Measurements from ENCODE around the gene SMC5.
"Not testable (repeated sequence)": the region's sequence is repeated elsewhere in the genome, so short reads cannot be mapped to it uniquely, and the experiment has no call there.

Gene SMC5

DNA sequence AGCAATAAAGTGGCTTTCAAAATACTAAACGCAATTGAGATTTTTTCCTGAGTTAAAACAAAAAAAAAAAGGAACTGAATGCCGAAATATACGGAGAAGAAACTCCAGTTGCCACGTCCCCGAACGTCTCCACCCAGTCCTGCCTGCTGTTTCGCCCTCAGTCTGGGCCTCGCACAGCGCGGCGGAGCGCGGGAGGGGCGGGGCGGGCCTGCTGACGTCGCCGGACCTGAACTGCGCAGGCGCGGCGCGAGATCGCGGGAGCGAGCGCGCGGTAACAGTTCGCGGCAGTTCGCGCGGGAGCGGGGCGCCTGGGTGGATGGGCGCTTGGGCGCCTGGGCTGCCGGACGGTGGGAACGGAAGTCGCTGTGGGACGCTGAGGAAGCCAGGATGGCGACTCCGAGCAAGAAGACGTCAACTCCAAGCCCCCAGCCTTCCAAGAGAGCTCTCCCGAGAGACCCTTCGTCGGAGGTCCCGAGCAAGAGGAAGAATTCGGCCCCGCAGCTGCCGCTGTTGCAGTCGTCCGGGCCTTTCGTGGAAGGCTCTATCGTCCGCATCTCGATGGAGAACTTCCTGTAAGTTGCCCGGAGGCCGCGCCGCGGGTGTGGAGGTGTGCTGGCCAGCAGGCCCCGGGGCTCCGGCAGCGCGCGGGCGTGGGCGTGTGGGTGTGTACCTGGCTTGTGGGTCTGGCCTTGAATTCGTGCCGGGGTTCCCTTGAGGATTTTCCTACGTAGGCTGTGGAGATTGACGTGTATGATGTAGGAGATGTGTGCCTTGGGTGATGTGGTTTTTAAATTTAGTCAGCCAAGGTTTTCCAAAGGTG is at the start of gene SMC5:
TSS of gene SMC5 (plus strand) at position 287 of the 820 bp plus-strand sequence. CDS start at position 388, 101 bp downstream.
- peak; percentile 79 for DNase-seq

DNA sequence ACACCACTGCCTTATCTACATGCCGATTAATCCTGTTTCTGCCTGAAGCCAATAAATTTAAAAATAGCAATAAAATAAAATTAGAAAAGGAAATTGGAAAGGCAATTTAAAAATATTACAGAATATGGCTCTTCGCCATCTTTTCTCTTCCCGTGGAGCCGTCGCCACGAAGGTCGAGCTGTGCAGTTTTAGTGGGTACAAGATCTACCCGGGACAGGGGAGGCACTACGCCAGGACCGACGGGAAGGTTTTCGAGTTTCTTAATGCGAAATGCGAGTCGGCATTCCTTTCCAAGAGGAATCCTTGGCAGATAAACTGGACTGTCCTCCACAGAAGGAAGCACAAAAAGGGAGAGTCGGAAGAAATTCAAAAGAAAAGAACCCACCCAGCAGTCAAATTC is 41.7 kb upstream of the SMC5 start:
- no peak for DNase-seq

DNA sequence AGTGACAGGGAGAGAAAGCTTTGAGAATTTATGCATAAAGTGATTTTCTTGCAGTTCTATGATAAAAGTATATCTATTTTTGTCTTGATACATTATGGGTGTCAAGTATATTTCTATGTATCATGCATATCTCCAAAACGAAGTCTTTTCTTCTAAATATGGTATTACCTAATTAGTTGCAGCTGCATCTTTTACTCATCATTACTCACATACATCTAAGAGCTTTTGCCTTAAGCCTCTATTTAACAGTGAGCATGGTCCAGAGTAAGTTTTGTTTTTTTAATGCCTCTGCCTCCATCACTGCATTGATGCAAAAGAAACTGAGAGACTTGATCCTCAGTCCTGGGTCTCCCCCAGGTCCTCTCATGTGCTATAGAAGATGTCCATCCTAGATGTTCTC is 40.0 kb upstream of the SMC5 start:
- no peak for DNase-seq

DNA sequence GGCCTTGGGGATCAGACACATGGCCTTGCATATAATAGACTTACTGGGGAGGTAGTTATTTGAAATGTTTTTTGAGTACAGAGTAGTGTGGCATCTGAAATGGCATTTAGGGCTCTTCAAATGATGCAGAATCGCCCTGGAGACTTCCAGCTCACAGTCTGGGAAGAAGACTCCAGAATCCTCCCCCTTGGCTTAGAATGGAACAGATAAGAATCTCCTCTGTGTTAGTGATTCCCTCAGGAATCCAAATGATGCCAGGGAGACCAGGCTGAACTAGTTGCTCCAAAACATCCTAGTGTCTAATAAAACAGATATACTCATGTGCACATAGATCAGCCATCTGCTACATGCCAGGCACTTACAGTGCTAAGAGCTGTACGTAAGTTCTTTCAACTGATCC is 38.6 kb upstream of the SMC5 start:
- DNase-seq, result no peak

DNA sequence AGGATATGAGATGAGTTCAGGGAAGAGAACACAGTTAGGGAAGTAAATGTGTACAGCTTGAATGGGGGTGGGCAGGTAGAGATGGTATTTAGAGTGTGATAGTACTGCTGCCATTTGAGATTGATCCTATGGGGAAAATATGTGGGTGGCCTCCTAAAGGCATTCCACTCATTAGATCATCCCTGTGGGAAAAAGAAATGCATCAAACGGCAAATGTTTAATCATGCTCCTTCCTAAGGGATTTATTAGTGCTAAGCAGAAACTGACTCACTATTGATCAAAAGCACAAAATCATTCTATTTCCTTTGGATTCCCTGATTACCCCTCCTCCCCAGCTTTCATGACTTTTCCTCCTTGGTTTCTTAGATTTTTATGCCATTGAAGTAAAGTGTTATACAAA is 36.4 kb upstream of the SMC5 start:
- no peak for DNase-seq

DNA sequence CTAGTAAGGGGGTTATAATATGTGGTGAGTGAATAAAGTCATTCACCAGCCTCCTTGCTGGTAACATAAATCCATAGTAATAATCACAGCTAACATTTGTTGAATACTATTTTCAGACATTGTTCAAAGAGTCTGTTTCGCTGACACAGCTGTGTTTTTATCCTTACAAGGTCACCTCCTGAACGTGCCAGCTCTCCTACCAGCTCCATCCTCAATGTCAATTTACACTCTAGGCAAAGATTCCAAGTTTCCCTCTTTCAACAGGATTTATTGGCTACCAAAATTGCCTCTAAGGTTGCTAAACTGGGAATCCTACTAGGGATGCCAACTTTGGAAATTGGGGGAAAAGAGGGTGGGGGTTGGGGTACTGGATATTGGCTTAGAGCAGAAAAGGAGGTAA is 30.7 kb upstream of the SMC5 start:
- DNase-seq, result no peak

DNA sequence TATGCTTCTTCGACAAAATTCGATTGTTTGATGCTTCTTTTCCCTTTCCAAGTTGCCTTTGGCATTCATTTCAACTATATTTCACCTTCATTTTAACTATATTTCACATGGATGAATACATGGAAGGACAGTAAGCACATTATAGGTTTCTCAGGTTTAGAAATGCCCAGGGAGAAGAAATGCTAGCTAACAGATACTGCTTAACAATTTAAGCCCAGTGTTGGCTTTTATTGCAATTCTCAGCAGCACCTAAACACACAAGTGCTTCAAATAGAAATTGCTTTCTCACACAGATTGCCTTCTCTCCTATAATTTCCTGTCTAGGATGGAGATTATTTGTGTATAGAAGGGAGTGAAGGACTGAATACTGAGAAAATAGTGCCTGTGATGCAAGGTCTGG is 30.2 kb upstream of the SMC5 start:
- DNase-seq, result no peak

DNA sequence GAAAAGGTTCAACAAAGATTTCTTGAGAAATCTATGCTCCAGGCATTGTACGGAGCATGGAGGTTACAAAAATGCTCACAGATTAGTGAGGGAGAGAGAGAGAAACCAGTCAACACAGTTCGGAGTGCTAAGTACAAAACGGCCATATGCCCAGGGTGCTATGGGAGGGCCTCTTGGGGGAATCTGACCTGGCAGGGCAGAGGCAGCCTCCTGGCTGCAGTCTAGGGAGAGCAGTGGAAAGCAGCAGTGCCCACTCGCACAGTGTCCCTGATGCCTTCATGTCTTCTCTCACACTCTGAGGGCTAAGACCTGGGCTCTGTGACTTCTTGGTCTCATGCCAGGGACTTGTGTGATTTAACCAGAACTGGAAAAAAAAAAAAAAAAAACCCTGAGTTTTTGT is 29.8 kb upstream of the SMC5 start:
- DNase-seq, result no peak

DNA sequence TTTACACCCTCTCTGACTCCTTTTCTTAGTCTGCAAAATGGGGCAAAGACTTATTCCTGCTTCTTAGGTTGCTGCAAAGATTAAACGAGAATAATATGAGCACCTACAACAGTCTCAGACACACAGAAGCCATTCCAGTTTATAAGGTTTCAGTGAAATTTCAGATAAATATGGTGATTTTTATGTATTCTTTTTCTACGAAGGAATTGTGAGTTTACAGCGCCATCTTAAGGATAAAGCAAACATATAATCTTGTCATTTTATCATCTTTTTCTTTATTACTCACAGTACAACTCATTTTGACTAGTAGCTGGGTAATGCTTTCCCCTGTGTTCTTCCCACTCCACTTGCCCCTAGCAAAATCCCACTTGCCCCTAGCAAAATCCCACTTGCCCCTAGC is 29.2 kb upstream of the SMC5 start:
- peak; percentile 1 for DNase-seq

DNA sequence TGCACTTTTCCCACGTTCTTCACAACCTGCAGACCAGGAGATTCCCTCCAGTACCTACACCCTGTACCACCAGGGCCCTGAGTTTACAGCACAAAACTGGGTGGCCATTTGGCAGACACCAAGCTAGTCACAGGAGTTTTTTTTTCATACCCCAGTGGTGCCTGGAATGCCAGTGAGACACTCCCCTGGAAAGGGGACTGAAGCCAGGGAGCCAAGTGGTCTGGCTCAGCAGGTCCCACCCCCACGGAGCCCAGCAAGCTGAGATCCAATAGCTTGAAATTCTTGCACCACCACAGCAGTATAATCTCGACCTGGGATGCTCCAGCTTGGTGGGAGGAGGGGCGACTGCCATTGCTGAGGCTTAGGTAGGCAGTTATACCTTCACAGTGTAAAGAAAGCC is 26.3 kb upstream of the SMC5 start:
- no peak for DNase-seq

DNA sequence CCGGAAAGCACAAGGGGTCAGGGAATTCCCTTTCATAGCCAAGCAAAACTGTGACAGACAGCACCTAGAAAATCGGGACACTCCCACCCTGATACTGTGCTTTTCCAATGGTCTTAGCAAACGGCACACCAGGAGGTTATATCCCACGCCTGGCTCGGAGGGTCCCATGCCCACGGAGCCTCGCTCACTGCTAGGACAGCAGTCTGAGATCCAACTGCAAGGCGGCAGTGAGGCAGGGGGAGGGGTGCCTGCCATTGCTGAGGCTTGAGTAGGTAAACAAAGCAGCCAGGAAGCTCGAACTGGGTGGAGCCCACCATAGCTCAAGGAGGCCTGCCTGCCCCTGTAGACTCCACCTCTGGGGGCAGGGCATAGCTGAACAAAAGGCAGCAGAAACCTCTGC is 24.6 kb upstream of the SMC5 start:
- DNase-seq, result not testable (repeated sequence)

DNA sequence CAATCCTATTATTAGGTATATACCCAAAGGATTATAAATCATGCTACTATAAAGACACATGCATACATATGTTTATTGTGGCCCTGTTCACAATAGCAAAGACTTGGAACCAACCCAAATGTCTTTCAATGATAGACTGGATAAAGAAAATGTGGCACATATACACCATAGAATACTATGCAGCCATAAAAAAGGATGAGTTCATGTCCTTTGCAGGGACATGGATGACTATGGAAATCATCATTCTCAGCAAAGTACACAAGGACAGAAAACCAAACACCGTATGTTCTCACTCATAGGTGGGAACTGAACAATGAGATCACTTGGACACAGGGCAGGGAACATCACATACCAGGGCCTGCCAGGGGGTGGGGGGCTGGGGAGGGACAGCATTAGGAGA is 12.8 kb upstream of the SMC5 start:
- not testable (repeated sequence) for DNase-seq

DNA sequence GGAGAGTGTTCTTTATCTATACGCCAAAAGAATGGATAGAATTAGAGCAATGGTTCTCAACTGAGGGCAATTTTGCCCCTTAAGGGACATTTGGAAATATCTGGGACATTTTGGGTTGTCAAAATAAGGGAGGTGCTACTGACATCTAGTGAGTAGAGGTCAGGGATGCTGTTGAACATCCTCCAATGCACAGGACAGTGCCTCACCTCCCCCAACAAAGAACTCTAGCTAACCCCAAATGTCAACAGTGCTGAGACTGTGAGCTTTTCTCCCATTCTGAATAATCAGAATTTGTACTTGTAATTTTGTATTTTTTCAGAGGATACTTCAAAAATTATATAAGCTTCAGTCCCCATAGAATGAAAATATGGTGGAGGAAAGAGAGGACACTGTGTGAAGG is 8.6 kb upstream of the SMC5 start:
- DNase-seq, result no peak

DNA sequence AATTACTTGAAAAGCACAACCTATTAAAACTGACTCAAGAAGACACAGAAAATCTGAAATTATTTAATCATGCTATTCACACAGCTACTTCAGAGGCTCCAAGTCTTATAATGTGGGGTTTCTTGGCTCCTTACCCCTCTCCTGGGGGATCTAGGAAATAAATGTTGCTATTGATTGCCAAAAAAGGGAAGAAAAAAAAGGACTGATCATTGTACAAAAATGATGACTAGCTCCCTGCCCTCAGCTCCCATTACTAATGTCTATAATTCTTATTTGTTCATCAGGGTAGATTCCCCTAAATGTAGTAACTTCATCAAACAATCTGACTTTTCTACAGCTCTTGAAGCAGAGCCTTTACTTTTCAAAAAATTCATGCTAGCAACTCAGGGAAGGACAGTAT is 3.3 kb upstream of the SMC5 start:
- no peak for DNase-seq

DNA sequence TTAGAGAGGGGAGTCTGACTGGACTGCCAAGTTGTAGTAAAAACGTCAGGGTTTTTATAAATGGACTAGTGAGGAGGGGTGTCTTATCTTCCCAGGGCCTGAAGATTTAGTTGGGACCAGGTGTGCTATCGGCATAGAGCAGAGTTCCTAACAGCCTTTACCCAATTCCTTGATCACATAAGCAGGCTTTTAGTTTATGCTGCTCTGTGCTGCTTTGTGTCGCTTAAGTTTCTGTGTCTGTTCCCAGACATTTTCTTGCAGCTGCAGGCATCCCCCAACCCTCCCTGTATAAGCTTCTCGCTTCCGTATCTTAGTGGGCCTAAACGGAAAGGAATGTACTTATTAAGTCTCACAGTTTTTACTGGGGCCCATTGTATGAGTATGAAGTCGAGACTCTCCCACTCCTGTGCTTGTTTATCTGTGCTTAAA is 2.6 kb upstream of the SMC5 start:
- DNase-seq, result no peak

DNA sequence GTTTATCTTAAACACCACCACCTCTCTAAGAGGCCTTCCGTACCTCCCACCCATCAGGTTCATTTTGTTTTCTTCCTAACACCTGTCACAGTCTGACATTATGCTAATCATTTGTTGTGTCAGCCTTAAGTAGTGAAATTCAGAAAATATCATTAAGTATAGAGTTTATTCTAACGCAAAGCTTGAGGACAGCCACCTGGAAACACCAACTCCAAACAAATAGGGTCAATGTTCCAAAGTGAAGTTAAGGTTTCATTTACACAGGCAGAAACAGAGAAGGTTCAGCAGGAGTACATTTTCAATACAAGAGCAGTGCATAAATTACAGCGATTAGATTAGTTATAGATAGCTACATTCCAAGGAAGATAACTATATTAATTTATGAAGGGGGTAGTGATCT is 1.3 kb upstream of the SMC5 start:
- DNase-seq, result peak; percentile 14

DNA sequence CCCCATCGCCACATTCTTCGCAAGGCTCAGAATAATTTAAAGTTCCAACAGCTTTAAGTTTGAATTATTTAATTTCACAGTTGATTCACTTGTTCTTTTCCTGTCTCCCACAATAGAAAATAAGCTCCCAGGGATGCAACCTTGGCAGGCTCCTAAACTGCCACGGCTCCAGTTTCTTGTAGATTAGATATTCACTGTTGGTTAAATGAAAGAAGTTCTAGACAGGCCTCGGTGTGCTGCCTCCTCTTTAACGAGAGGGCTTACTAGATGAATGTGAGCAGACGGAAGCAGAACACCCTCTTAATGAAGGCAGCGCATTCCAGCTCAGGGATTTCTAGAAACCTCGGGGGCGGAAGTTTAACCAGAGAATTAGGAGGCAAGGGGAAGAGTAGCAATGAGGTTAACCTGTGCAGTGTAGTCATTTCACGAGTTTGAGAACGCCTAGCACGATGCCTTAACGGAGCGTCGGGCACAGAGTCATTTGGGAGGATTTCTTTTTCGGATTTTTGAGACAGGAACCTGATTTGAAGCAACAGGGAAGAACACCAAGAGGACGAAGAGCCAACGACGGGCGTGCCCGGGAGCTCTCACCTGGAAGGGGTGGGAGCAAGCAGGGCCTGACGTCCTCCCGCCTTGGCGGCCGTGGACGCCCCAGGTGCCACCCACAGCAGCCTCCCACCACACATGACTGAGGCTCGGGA is 637 bp upstream of the SMC5 start:
- peak; percentile 79 for DNase-seq

DNA sequence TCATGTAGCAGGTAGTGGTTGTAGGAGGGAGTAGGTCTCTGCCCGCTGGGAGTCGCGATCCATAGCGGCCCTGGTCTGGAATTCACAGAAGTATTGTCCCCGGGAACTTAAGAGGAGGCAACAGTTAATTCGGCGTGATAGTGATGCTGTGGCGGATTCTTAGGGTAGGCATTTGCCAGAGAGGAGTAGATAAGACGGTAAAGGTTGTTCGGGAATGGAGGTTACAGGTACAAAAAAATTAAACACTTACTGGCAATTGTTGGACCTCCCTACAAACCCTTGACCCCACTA is 679 bp downstream of the SMC5 start:
- DNase-seq, result no peak

DNA sequence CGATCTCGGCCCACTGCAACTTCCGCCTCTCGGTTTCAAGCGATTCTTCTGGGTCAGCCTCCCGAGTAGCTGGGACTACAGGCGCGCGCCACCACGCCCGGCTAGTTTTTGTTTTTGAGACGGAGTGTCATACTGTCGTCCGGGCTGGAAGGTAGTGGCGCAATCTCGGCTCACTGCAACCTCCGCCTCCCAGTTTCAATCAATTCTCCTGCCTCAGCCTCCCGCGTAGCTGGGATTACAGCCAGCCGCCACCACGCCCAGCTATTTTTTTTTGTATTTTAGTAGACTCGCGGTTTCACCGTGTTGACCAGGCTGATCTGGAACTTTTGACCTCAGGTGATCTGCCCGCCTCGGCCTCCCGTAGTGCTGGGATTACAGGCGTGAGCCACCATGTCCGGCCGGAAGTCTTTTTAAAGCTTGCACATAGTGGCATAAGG is 1.2 kb downstream of the SMC5 start:
- no peak for DNase-seq

DNA sequence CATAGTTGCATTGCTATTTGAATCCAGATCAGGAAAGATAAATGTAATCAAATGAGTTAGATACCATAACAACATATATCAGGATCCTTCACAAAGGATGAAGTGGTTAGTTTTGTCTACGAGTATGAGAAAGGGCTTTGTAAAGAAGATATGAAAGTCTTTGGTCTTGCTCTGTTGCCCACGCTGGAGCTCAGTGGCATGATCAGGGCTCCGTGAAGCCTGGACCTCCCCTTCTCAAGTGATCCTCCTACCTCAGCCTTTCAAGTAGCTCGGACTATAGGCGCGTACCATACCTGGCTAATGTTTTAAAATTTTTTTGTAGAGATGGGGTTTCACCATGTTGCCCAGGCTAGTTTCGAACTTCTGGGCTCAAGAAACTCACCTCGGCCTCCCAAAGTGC is 1.8 kb downstream of the SMC5 start:
- DNase-seq, result no peak

DNA sequence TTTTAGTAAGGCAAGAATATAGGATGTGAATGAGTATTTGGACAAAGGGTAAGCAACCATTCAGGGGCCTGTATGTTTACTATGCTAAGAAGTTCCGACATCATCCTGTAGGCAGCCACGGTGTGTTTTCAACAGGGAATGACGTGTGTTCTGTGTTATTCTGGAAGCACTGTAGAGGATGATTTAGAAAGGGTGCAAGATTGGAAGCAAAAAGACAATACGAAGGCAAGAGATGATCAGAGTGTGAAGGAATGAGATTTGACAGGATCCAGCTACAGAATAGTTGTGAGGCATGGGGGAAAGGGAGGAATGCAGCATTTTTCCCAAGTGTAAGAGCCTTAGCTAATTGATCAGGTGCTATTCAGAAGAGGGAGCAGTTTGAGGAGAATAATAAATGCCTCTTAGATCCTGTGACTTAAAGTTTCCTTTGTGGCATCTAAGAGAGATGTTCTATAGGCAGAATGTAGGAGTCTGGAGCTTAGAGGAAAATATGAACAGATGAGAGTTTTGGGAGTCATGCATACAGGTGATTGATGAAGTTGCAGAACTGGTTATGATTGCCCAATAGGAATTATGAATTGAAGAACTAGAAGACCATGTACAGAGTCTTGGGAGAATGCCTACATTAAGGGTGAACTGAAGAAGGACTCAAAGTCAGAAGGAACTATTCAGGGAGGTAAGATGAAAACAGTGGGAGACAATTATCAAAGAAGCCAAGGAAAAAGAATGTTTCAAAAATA is 2.5 kb downstream of the SMC5 start:
- DNase-seq, result no peak

DNA sequence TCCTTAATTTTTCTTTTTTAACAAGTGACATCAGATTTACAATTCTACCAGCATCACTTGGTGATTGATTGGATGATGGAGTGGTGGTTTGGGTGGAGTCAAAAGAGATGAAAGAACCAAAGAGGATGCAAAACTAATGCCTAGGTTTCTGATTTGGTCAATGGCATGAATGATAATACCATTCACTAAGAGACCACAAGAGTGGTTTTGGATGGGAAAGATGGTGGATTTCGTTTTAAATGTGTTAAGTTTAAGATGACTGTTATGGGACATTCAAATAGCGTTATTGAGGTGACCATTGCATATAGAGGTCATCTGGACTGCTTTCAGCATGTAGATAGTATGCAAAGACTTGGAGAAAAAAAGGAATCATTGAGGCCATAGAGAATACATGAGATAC is 3.6 kb downstream of the SMC5 start:
- DNase-seq, result no peak

DNA sequence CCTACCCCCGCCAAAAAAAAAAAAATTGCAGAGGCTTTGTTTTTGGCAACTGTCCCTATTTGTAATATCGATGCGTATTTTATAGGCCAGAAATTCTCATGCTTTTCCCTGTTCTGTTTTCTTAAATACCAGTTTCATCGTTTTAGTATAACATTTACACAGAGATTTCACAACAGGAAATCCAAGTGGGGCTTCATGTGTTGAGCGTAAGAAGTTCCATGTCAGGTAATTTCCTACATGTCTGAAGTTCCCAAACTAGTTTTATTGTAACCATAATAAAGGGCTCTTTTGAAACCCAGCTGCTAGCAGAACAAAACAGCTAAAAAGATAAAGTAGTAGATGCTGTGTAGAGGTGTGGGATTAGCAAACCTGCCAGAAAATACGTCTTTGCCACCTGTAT is 4.2 kb downstream of the SMC5 start:
- DNase-seq, result no peak

DNA sequence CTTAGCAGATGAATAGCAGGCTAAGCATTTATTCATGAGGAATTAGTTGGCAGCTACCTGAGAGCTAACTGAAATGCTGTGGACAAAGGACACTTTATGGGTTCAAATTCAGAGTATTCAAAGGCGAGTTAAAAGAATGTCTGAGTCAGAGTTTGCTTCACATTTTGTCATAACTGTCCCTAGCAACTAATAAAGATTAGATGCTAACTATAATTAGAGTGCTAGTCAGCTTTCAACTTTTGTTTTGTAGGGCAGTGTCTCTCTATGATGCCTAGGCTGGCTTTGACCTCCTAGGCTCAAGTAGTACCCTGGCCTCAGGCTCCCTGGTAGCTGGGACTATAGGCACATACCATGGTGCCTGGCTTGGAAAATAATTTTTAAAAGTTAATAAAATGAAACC is 4.6 kb downstream of the SMC5 start:
- DNase-seq, result no peak
